GM12875 (cell line): ENCODE measurements around the gene COQ4.
"Not testable (repeated sequence)": the region's sequence is repeated elsewhere in the genome, so short reads cannot be mapped to it uniquely, and the experiment has no call there.

Experiments
- H3K4me3 ChIP-seq: one replicate; pipeline ENCODE4 v1.5.1; 2011; ENCODE audit warnings: low read depth, low read length, control low read depth
- CTCF ChIP-seq: IDR thresholded peaks from 2 replicates; pipeline ENCODE4 v1.5.1; 2011; ENCODE audit warnings: low read depth, mild to moderate bottlenecking, control low read depth, inconsistent platforms, low read length, moderate library complexity, borderline replicate concordance; ENCODE audit not compliant: insufficient read depth

The COQ4 gene

GRCh38 chr9:128322404-128323211, at the start of gene COQ4, which contains the start of gene TRUB2:
Gene COQ4, plus strand, starts transcription at chr9:128322839. Its CDS starts 20 bp downstream, at chr9:128322859.
Gene TRUB2, minus strand, starts transcription at chr9:128322447. Its CDS starts 39 bp downstream, at chr9:128322408.
- peak within 1 kb of the TSS; percentile 83 for H3K4me3 ChIP-seq
- no peak for TF ChIP-seq CTCF

GRCh38 chr9:128274245-128274644, 48.4 kb upstream of the COQ4 start:
- TF ChIP-seq CTCF, result no peak
- no peak overlapping the region for H3K4me3 ChIP-seq

GRCh38 chr9:128275198-128276007, 47.2 kb upstream of the COQ4 start, which contains the start of gene GOLGA2:
Gene GOLGA2, minus strand, starts transcription at chr9:128276007. Its CDS starts 31 bp downstream, at chr9:128275976.
- no peak for TF ChIP-seq CTCF
- H3K4me3 ChIP-seq, result peak within 1 kb of the TSS; percentile 92

- H3K4me3 ChIP-seq, result peak within 1 kb of the TSS; percentile 92
- no peak for TF ChIP-seq CTCF
These were observed 46.5 kb upstream of the COQ4 start, which contains the start of gene SWI5 for GRCh38 chr9:128276008-128276573. Gene SWI5, plus strand, starts transcription at chr9:128276276.

- peak overlapping the region; percentile 71 for H3K4me3 ChIP-seq
- no peak for TF ChIP-seq CTCF
These were observed 45.9 kb upstream of the COQ4 start for GRCh38 chr9:128276574-128277270.

GRCh38 chr9:128279088-128280073, 43.3 kb upstream of the COQ4 start:
- H3K4me3 ChIP-seq, result not testable (repeated sequence)
